GM12865 (cell line): ENCODE results near the gene MTA3.
"Not testable (repeated sequence)": the region's sequence is repeated elsewhere in the genome, so short reads cannot be mapped to it uniquely, and the experiment has no call there.

Experiments used
- DNase-seq: peaks from one replicate; pipeline ENCODE4 v3.0.0; 2010; ENCODE audit warnings: low read depth
- H3K4me3 ChIP-seq: 2 replicates; pipeline ENCODE4 v1.5.1; 2011; ENCODE audit warnings: mild to moderate bottlenecking, low read depth, low read length, control low read depth
- CTCF ChIP-seq: IDR thresholded peaks from 2 replicates; pipeline ENCODE4 v1.5.1; 2011; ENCODE audit warnings: low read length, control low read depth, low read depth, inconsistent platforms; ENCODE audit not compliant: insufficient read depth; ENCODE audit errors: missing control alignments

MTA3 gene

GRCh38 chr2:42624047-42624446 is 55.6 kb downstream of the MTA3 start:
- no peak for TF ChIP-seq CTCF
- no peak overlapping the region for H3K4me3 ChIP-seq
- no peak for DNase-seq

DNA sequence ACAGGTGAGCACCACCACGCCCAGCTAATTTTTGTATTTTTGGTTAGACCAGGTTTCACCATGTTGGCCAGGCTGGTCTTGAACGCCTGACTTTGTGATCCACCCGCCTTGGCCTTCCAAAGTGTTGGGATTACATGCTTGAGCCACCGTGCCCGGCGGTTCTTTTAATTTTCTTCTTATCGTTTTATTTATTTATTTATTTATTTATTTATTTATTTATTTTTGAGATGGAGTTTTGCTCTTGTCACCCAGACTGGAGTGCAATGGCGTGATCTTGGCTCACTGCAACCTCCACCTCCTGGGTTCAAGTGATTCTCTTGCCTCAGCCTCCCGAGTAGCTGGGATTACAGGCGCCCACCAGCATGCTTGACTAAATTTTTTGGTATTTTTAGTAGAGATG is 59.6 kb downstream of the MTA3 start:
- not testable (repeated sequence) for H3K4me3 ChIP-seq, DNase-seq

GRCh38 chr2:42636934-42637333 is 68.5 kb downstream of the MTA3 start:
- no peak for DNase-seq
- H3K4me3 ChIP-seq = no peak overlapping the region
- no peak for TF ChIP-seq CTCF

- DNase-seq = no peak
- no peak for TF ChIP-seq CTCF
- no peak overlapping the region for H3K4me3 ChIP-seq
Measured at GRCh38 chr2:42638080-42638784, 69.8 kb downstream of the MTA3 start.

DNA sequence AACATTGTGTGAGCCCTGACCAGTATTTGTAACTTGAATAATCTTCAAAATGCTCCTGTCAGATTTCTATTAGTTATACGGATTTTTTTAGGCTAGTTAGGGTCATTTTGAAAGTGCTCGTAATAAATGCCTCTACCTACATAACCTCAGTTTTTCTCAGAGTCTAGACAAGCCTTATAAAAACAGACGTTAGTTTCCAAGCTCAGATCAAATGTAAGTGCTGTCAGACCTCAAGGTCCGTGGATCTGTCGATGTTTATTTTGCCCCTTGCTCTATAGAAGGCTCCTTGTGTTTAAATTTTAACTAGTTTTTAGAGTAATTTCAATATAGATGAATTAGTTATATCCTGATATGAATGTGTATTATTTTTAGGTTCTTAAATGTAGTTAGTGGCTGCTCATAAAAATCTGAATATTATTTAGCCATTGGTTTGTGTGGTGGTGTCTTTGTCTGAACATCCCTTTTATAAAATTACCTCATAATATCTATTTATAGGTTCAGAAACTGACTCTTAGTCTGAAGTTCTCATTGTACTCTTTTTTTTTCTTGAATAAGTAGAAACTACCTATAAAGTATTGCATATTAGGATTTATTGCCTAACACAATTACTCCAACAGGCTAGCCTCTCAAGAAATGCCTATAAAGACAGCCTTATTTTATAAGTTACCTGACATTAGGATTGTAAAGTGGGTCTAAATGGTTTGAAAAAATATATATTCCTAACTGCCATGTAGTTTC is 71.1 kb downstream of the MTA3 start:
- no peak for TF ChIP-seq CTCF
- no peak for DNase-seq
- H3K4me3 ChIP-seq = no peak overlapping the region

DNA sequence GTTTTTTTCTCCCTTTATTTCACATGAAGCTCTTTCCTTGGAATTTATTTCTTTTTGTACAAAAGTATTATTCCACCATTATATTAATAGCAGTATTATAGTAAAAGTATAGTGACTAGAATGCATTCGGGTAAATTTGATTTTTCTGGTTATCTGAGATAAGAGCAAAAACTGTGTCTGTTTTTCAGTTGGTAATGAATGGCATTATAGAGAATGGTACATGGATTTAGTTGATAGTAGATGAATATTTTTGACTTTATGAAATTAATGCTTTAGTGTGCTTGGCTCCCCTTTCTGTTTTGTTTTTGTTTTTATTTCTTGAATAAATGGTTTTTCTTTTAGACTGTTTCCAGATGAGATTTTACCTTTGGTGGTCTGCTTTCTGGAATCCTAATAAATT is 71.8 kb downstream of the MTA3 start:
- TF ChIP-seq CTCF = no peak
- no peak overlapping the region for H3K4me3 ChIP-seq
- DNase-seq = no peak

- H3K4me3 ChIP-seq, DNase-seq: not testable (repeated sequence)
Measured at GRCh38 chr2:42642371-42642770, 73.9 kb downstream of the MTA3 start.

DNA sequence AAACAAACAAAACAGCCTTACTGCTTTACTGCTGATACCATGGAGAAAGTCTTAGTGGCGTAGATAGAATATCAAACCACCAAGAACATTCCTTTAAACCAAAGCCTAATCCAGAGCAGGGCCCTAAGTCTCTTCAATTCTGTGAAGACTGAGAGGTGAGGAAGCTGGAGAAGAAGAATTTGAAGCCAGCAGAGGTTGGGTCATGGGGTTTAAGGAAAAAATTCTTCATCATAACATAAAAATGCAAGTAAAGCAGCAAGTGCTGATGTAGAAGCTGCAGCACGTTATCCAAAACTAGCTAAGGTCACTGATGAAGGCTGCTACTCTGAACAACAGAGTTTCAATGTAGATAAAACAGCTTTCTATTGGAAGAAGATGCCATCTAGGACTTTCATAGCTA is 77.1 kb downstream of the MTA3 start:
- no peak for TF ChIP-seq CTCF
- no peak overlapping the region for H3K4me3 ChIP-seq
- DNase-seq = no peak
